ENCODE data around the gene GNAZ.

DNA sequence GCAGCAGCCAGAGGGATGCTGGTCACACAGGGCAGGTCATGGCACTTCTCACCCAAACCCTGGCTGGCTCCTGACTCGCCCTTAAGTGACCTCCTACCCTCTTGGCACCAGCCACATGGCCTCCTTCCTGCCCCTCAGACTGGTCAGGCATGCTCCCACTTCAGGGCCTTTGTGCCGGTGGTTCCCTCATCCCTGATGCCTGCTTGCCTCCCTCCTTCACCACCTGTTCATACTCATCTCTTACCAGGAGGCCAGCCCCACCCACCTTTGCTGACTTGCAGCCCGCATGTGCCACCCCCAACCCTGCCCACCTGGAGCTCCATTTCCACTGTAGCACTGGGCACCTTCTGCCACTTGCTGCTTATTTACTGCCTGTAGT, 20.1 kb downstream of the GNAZ start:
- TF ChIP-seq, protein P1, sequence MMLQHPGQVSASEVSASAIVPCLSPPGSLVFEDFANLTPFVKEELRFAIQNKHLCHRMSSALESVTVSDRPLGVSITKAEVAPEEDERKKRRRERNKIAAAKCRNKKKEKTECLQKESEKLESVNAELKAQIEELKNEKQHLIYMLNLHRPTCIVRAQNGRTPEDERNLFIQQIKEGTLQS (IDR thresholded peaks at IDR 0.05), result no peak
- TF ChIP-seq ZNF274 (IDR thresholded peaks at IDR 0.05; ENCODE audit: low read depth, low read length), result no peak
- TF ChIP-seq, protein P2, sequence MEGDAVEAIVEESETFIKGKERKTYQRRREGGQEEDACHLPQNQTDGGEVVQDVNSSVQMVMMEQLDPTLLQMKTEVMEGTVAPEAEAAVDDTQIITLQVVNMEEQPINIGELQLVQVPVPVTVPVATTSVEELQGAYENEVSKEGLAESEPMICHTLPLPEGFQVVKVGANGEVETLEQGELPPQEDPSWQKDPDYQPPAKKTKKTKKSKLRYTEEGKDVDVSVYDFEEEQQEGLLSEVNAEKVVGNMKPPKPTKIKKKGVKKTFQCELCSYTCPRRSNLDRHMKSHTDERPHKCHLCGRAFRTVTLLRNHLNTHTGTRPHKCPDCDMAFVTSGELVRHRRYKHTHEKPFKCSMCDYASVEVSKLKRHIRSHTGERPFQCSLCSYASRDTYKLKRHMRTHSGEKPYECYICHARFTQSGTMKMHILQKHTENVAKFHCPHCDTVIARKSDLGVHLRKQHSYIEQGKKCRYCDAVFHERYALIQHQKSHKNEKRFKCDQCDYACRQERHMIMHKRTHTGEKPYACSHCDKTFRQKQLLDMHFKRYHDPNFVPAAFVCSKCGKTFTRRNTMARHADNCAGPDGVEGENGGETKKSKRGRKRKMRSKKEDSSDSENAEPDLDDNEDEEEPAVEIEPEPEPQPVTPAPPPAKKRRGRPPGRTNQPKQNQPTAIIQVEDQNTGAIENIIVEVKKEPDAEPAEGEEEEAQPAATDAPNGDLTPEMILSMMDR (IDR thresholded peaks at IDR 0.05 in 2 of 3, conservative IDR thresholded peaks at IDR 0.05 in 1 of 3; ENCODE audit: borderline replicate concordance in 1 of 3, insufficient read depth in 1 of 3, low read depth in 2 of 3, low read length in 2 of 3), result no peak
- no peak for TF ChIP-seq EZH2 (IDR thresholded peaks at IDR 0.05)

Measured in HCT116 (cell line).